ENCODE data around the gene TBL1XR1. TPM values are rescaled to one million over a fixed set of nuclear protein-coding genes. Genes with fewer than 3 reads are reported as not detected.
"Not testable (repeated sequence)": the region's sequence is repeated elsewhere in the genome, so short reads cannot be mapped to it uniquely, and the experiment has no call there.

Gene TBL1XR1
- total and polyA plus RNA-seq, 2 of the 13 experiments (the other 11 are each of a cell fraction or from before 2014, with no cell fraction given): 57.7 to 62.5 TPM

DNA sequence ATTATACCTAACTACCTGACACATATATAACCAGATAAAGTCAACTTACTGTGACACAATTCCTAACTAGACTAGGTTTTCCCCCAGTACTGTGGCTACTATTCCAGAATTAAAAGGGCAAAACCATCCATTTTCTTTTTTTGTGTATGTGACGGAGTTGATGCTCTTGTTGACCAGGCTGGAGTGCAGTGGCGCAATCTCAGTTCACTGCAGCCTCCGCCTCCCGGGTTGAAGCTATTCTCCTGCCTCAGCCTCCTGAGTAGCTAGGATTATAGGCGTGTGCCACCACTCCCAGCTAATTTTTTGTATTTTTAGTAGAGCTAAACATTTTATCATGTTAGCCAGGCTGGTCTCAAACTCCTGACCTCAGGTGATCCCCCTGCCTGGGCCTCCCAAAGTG is 7.1 kb downstream of the TBL1XR1 start:
- TF ChIP-seq, protein P1, sequence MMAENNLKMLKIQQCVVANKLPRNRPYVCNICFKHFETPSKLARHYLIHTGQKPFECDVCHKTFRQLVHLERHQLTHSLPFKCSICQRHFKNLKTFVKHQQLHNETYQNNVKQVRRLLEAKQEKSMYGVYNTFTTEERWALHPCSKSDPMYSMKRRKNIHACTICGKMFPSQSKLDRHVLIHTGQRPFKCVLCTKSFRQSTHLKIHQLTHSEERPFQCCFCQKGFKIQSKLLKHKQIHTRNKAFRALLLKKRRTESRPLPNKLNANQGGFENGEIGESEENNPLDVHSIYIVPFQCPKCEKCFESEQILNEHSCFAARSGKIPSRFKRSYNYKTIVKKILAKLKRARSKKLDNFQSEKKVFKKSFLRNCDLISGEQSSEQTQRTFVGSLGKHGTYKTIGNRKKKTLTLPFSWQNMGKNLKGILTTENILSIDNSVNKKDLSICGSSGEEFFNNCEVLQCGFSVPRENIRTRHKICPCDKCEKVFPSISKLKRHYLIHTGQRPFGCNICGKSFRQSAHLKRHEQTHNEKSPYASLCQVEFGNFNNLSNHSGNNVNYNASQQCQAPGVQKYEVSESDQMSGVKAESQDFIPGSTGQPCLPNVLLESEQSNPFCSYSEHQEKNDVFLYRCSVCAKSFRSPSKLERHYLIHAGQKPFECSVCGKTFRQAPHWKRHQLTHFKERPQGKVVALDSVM (CRISPR knock-in tag; IDR thresholded peaks at IDR 0.05): peak; percentile 59
- FAIRE-seq; H3K9ac ChIP-seq (ENCODE audit: insufficient read depth, low read depth, low read length); H2AFZ ChIP-seq (ENCODE audit: low read length); H3K9me3 ChIP-seq (ENCODE audit: low read length); DNase-seq (ENCODE audit: low spot score); H3K4me2 ChIP-seq (ENCODE audit: low read depth, low read length); H3K27ac ChIP-seq (ENCODE audit: extremely low read length, insufficient read depth, low read length); ATAC-seq; H3K36me3 ChIP-seq (replicated peaks in 1 of 2; ENCODE audit: control insufficient read depth in 1 of 2, insufficient read depth in 2 of 2, low read length in 2 of 2); H3K4me3 ChIP-seq (replicated peaks in 1 of 3; ENCODE audit: insufficient read depth in 1 of 3, low read depth in 2 of 3, low read length in 3 of 3); BruUV-seq (replicated peaks); H3K27me3 ChIP-seq (ENCODE audit: control insufficient read depth in 1 of 2, insufficient read depth in 2 of 2, low read length in 2 of 2); CTCF ChIA-PET (ENCODE audit: low intra/inter-chr PET ratio, low total read pairs): not testable (repeated sequence)
- 92% methylated on average over 5 of the region's 5 CpGs for WGBS (ENCODE audit: low lambda C conversion rate)
- peaks cover 94% of the 10 kb centered on the region for H3K79me2 ChIP-seq (ENCODE audit: insufficient read depth, low read length)
- peaks cover 48% of the 10 kb centered on the region for H3K4me1 ChIP-seq (ENCODE audit: insufficient read depth, low read length)
- in situ Hi-C loops (cut with HindIII; ENCODE audit: extremely low pct_ligation_motif_present, low pct_unique_long_range_greater_than_20kb): loop anchor here (10.0 kb wide), 1 partner anchor 135 kb away; no protein-coding TSS in a partner anchor
- POLR2A ChIA-PET: interaction anchor here (0.7 kb wide), 1 partner anchor 273 kb away, joined by 3 read pairs; no protein-coding TSS in a partner anchor
- H4K20me1 ChIP-seq (ENCODE audit: insufficient read depth, low read length): peaks cover 85% of the 10 kb centered on the region
- intact Hi-C loops (cut with micrococcal nuclease; ENCODE audit: unreplicated experiment): loop anchor here (10.0 kb wide), 1 partner anchor 305 kb away; no protein-coding TSS in a partner anchor

DNA sequence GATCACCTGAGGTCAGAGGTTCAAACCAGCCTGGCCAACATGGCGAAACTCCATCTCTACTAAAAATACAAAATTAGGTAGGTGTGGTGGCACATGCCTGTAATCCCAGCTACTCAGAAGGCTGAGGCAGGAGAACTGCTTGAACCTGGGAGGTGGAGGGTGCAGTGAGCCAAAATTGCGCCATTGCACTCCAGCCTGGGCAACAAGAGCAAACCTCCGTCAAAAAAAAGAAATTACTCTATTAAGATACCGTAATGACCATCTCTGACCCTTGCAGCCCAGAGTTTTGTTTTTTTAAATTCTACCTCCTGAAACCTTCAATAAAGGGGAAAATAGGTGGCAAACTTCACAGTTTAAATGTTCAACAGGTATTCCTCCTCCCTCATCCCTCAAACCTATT is 9.0 kb downstream of the TBL1XR1 start:
- POLR2A ChIA-PET; H3K9ac ChIP-seq (ENCODE audit: insufficient read depth, low read depth, low read length); H3K4me3 ChIP-seq (replicated peaks in 1 of 3; ENCODE audit: insufficient read depth in 1 of 3, low read depth in 2 of 3, low read length in 3 of 3); H3K9me3 ChIP-seq (ENCODE audit: low read length); H2AFZ ChIP-seq (ENCODE audit: low read length); FAIRE-seq; H3K4me2 ChIP-seq (ENCODE audit: low read depth, low read length); BruUV-seq (replicated peaks); DNase-seq (ENCODE audit: low spot score); in situ Hi-C loops (cut with HindIII; ENCODE audit: extremely low pct_ligation_motif_present, low pct_unique_long_range_greater_than_20kb); H3K36me3 ChIP-seq (replicated peaks in 1 of 2; ENCODE audit: control insufficient read depth in 1 of 2, insufficient read depth in 2 of 2, low read length in 2 of 2); ATAC-seq; H3K27ac ChIP-seq (ENCODE audit: extremely low read length, insufficient read depth, low read length); H3K27me3 ChIP-seq (ENCODE audit: control insufficient read depth in 1 of 2, insufficient read depth in 2 of 2, low read length in 2 of 2); CTCF ChIA-PET (ENCODE audit: low intra/inter-chr PET ratio, low total read pairs); intact Hi-C loops (cut with micrococcal nuclease; ENCODE audit: unreplicated experiment): not testable (repeated sequence)
- WGBS (ENCODE audit: low lambda C conversion rate): 96% methylated on average over 3 of the region's 4 CpGs
- Histone ChIP-seq H3K4me1 (ENCODE audit: insufficient read depth, low read length) (peaks cover 30% of the 10 kb centered on the region), H4K20me1 (ENCODE audit: insufficient read depth, low read length) (peaks cover 82% of the 10 kb centered on the region), H3K79me2 (ENCODE audit: insufficient read depth, low read length) (peaks cover 94% of the 10 kb centered on the region)
